Fibroblast of lung (primary cell): ENCODE results near the gene MGAT4A.

ENCODE experiments used
- EZH2 ChIP-seq: IDR thresholded peaks from 2 replicates; pipeline ENCODE4 v1.5.1; 2012; ENCODE audit warnings: low read length, control low read depth, mild to moderate bottlenecking; ENCODE audit errors: missing control alignments
- TF ChIP-seq, protein P1 (sequence below), 2 donors: IDR thresholded peaks in 1 of 2; conservative IDR thresholded peaks in 1 of 2; 1 replicate in 1 of 2; 2 replicates in 1 of 2; pipeline ENCODE4 v1.5.1; 2011 to 2012; ENCODE audit warnings: low read length in 2 of 2, control low read depth in 1 of 2, inconsistent platforms in 1 of 2, low read depth in 1 of 2, mild to moderate bottlenecking in 1 of 2

DNA sequence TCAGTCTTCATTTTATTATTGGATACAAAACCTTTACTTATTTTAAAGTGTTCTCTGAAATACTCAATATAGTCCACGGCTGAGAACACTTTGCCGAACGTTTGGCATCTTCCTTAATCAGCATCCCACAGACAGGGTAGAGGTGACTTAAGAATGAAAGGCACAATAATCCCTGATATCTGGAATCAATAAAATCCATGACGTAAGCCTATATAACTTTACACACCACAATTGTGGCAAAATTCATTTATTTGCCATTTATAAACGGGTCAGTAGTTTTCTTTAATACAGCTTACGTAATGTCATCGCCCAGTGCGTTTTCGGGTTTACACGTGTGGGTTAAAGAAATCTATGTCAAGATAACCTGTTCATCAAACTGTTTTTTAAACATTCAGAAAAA is 1.3 kb downstream of the MGAT4A start:
- no peak for TF ChIP-seq EZH2
- TF ChIP-seq, protein P1, sequence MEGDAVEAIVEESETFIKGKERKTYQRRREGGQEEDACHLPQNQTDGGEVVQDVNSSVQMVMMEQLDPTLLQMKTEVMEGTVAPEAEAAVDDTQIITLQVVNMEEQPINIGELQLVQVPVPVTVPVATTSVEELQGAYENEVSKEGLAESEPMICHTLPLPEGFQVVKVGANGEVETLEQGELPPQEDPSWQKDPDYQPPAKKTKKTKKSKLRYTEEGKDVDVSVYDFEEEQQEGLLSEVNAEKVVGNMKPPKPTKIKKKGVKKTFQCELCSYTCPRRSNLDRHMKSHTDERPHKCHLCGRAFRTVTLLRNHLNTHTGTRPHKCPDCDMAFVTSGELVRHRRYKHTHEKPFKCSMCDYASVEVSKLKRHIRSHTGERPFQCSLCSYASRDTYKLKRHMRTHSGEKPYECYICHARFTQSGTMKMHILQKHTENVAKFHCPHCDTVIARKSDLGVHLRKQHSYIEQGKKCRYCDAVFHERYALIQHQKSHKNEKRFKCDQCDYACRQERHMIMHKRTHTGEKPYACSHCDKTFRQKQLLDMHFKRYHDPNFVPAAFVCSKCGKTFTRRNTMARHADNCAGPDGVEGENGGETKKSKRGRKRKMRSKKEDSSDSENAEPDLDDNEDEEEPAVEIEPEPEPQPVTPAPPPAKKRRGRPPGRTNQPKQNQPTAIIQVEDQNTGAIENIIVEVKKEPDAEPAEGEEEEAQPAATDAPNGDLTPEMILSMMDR (conservative IDR thresholded peaks at IDR 0.05 in 1 of 2, IDR thresholded peaks at IDR 0.05 in 1 of 2; ENCODE audit: low read depth in 1 of 2, low read length in 2 of 2) = no peak
